Measurements from ENCODE around the gene TXLNB. TPM values are rescaled to one million over a fixed set of nuclear protein-coding genes. Genes with fewer than 3 reads are reported as not detected.

Gene TXLNB
- total and polyA plus RNA-seq, 4 donors = 0.15 to 0.23 (median 0.17) TPM; not detected in 1

GRCh38 chr6:139243536-139243935 is 48.3 kb downstream of the TXLNB start:
- Histone ChIP-seq H3K36me3 (ENCODE audit: control insufficient read depth in 4 of 4, insufficient read depth in 3 of 4, low read depth in 1 of 4, low read length in 3 of 4) (no peaks in the 10 kb centered on the region), H3K9ac (ENCODE audit: low read depth in 1 of 2, low read length in 2 of 2) (no peak overlapping the region), H3K4me1 (ENCODE audit: control insufficient read depth in 4 of 4, insufficient read depth in 4 of 4, low read length in 3 of 4) (no peaks in the 10 kb centered on the region), H3K27ac (ENCODE audit: low read depth in 1 of 2, low read length in 2 of 2) (no peak overlapping the region), H3K9me3 (ENCODE audit: control insufficient read depth in 4 of 4, low read length in 3 of 4) (no peaks in the 10 kb centered on the region), H3K4me3 (ENCODE audit: low read depth in 1 of 3, low read length in 3 of 3) (no peak overlapping the region), H3K27me3 (ENCODE audit: control insufficient read depth in 4 of 4, insufficient read depth in 4 of 4, low read length in 3 of 4) (no peaks in the 10 kb centered on the region)
- TF ChIP-seq, protein P1, sequence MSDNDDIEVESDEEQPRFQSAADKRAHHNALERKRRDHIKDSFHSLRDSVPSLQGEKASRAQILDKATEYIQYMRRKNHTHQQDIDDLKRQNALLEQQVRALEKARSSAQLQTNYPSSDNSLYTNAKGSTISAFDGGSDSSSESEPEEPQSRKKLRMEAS (IDR thresholded peaks at IDR 0.05) = no peak
- TF ChIP-seq RXRA (IDR thresholded peaks at IDR 0.05) = no peak
- no peak for TF ChIP-seq TAF1 (conservative IDR thresholded peaks at IDR 0.05)
- TF ChIP-seq ATF3 (IDR thresholded peaks at IDR 0.05) = no peak
- no peak for TF ChIP-seq EGR1 (IDR thresholded peaks at IDR 0.05; ENCODE audit: low read depth in 2 of 2)
- TF ChIP-seq NR2F2 (IDR thresholded peaks at IDR 0.05) = no peak
- TF ChIP-seq, protein P2, sequence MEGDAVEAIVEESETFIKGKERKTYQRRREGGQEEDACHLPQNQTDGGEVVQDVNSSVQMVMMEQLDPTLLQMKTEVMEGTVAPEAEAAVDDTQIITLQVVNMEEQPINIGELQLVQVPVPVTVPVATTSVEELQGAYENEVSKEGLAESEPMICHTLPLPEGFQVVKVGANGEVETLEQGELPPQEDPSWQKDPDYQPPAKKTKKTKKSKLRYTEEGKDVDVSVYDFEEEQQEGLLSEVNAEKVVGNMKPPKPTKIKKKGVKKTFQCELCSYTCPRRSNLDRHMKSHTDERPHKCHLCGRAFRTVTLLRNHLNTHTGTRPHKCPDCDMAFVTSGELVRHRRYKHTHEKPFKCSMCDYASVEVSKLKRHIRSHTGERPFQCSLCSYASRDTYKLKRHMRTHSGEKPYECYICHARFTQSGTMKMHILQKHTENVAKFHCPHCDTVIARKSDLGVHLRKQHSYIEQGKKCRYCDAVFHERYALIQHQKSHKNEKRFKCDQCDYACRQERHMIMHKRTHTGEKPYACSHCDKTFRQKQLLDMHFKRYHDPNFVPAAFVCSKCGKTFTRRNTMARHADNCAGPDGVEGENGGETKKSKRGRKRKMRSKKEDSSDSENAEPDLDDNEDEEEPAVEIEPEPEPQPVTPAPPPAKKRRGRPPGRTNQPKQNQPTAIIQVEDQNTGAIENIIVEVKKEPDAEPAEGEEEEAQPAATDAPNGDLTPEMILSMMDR (IDR thresholded peaks at IDR 0.05; ENCODE audit: low read depth, low read length, missing input control) = no peak
- no peak for TF ChIP-seq FOXA1 (IDR thresholded peaks at IDR 0.05)
- no peak for TF ChIP-seq GABPA (IDR thresholded peaks at IDR 0.05 in 1 of 2, conservative IDR thresholded peaks at IDR 0.05 in 1 of 2)
- TF ChIP-seq HNF4A (conservative IDR thresholded peaks at IDR 0.05) = no peak
- no peak for TF ChIP-seq FOXA2 (IDR thresholded peaks at IDR 0.05)
- TF ChIP-seq JUND (IDR thresholded peaks at IDR 0.05) = no peak
- TF ChIP-seq RAD21 (IDR thresholded peaks at IDR 0.05) = no peak
- no peak for TF ChIP-seq REST (IDR thresholded peaks at IDR 0.05)
- TF ChIP-seq HNF4G (IDR thresholded peaks at IDR 0.05) = no peak
- WGBS = 90% methylated on average over 3 of the region's 3 CpGs
- no peak for DNase-seq (ENCODE audit: low spot score)

GRCh38 chr6:139242457-139243240 is 49.1 kb downstream of the TXLNB start:
- no peak overlapping the region for H3K4me3 ChIP-seq (ENCODE audit: low read depth in 1 of 3, low read length in 3 of 3)
- H3K9me3 ChIP-seq (ENCODE audit: control insufficient read depth in 4 of 4, low read length in 3 of 4) = no peaks in the 10 kb centered on the region
- DNase-seq (ENCODE audit: low spot score) = no peak
- 93% methylated on average over 29 of the region's 29 CpGs for WGBS
- no peaks in the 10 kb centered on the region for H3K36me3 ChIP-seq (ENCODE audit: control insufficient read depth in 4 of 4, insufficient read depth in 3 of 4, low read depth in 1 of 4, low read length in 3 of 4)
- TF ChIP-seq TAF1 (conservative IDR thresholded peaks at IDR 0.05) = no peak
- TF ChIP-seq, protein P2 (IDR thresholded peaks at IDR 0.05; ENCODE audit: low read depth, low read length, missing input control) = no peak
- TF ChIP-seq RXRA (IDR thresholded peaks at IDR 0.05) = no peak
- TF ChIP-seq FOXA2 (IDR thresholded peaks at IDR 0.05) = no peak
- TF ChIP-seq SP1 (IDR thresholded peaks at IDR 0.05) = no peak
- TF ChIP-seq YY1 (IDR thresholded peaks at IDR 0.05) = no peak
- H3K27me3 ChIP-seq (ENCODE audit: control insufficient read depth in 4 of 4, insufficient read depth in 4 of 4, low read length in 3 of 4) = no peaks in the 10 kb centered on the region
- H3K27ac ChIP-seq (ENCODE audit: low read depth in 1 of 2, low read length in 2 of 2) = no peak overlapping the region
- H3K4me1 ChIP-seq (ENCODE audit: control insufficient read depth in 4 of 4, insufficient read depth in 4 of 4, low read length in 3 of 4) = no peaks in the 10 kb centered on the region
- H3K9ac ChIP-seq (ENCODE audit: low read depth in 1 of 2, low read length in 2 of 2) = no peak overlapping the region

Data from liver (tissue), 9 donors.